ENCODE data around the gene STX19.
A peak's percentile ranks its signal among the peaks of the same experiment; 100 is the strongest.
"Not testable (repeated sequence)": the region's sequence is repeated elsewhere in the genome, so short reads cannot be mapped to it uniquely, and the experiment has no call there.

Gene STX19, protein sequence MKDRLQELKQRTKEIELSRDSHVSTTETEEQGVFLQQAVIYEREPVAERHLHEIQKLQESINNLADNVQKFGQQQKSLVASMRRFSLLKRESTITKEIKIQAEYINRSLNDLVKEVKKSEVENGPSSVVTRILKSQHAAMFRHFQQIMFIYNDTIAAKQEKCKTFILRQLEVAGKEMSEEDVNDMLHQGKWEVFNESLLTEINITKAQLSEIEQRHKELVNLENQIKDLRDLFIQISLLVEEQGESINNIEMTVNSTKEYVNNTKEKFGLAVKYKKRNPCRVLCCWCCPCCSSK

DNA sequence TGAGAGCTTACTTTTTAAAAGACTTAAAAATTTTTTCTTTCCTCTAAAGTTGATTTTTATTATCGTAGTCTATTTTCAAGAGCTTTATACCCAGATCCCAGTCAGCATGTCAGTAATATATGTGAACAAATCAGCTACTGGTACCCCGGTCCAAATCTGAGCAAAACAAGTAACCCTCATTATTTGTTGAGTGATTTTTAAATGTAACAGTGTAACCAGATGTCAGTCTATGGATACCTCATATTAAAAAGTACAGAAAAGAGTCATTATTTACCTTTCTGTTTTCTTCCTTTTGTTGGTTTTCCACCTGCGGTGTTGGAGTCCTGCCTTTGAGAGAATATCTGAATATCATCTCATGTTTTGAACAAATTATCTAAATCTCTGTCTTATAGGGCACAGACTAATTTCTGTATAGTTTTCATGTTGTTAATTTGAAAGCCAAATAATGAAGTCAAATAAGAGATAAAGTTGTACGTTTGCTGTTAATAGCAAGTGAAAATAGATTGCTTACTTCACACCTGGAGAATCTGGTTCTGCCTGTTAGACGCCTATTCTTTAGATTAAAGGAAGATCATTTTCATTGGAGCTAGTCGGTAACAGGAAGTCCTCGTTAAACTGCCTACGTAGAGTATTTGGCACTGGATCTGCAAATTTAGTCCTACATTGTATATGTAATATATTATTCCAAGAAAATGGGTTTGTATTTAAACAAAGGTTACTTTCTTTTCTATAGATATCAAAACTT, at the start of gene STX19:
Gene STX19, minus strand, starts transcription at position 505 of the 745 bp plus-strand sequence. CDS start 13,328 bp downstream, outside the sequence.
- DNase-seq (ENCODE audit: low read depth in 2 of 2): no peak

DNA sequence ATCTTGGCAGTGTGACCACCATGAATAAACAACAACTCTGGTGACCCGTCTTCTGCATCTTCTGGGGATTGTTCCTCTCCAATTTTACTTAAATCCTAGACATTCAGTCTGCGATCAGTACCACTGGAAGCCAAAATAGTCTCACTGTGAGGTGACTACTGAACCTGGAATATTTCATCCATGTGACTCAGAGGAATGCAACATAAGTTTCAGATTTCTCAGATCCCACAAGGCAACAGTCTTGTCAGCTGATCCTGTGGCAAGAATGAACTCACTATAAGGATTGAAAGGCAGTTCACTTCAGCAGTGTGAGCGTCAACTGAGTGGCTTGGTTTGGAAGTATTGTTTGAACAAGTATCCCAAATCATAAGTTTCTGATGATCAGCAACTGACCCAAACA, 47.7 kb upstream of the STX19 start:
- no peak for DNase-seq (ENCODE audit: low read depth in 2 of 2)

DNA sequence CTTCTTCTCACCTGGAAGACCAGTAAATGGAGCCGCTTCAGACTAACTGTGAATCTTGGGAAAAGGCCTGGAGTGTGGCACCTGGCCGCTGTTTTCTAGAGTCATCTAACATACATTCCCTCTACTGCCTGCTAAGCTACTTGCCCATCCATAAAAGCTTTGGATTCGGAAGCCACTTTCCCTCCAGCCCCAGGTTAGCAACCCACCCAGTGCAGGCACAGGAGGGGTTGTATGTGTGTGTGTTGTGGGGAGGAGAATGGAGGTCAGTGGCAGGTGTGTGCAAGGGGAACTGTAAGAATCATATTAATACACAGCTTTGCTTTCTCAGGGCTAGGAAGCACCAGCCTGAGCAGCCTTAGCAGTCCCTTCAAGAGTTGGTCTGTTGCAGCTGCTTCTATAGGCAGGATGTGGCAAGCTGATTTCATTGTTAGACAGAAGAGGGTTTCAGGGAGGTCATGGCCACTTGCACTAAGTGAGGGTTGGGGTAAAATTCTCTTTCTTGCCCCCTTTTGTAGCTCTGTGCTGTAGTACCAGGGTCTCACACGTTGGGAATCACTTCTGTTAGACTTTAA, 43.4 kb upstream of the STX19 start:
- DNase-seq (ENCODE audit: low read depth in 2 of 2): no peak

DNA sequence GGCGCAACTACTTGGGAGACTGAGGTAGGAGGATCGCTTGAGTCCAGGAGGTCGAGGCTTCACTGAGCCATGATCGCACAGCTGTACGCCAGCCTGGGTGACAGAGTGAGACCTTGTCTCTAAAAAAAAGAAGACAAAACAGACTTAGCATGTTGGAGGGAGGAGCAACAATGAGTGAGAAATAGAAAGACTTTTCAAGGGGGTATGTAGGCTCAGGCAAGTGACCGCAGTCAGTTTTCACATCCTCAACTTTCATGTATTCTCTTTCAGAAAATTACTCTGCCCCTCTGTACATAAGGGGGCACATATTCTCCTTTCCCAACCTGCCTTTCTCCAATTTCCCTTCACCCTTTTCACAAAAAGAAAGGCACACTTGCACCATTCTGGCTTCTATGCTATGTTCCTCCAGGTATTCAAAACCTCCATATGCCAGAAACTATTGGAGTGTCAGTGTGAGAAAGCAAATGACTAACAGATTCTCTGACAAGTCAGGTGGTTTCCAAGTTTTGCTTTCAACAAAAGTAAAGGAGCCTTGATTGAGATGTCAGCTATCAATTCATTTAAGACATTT, 42.0 kb upstream of the STX19 start:
- DNase-seq (ENCODE audit: low read depth in 2 of 2): no peak

DNA sequence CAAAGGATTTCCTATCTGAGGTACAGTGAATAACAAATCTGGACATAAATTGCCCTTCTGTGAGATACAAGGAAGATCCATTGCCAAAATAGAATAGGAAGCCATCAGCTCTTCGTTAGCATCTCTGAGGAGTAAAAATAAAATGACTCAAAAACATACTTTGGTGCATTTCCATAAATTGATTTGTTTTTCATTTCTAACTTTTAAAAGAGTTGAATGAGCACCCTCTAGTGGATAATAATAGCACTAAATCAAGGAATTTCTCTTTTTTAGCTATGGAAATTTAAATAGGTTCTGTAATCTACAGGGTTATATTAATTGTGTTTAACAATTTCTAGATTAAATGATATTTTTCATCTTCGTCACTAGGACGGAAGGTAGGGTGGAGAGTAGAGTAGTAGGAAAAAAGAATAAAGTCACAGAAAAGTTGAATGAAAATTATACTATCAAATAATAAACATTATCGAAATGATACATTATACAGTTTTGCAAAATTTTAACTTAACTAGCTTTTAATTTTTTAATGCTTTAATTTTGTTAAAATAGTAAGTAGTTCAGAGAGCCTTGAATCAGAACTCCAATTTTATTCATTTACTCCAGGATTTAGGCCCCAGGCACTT, 40.9 kb upstream of the STX19 start:
- DNase-seq (ENCODE audit: low read depth in 2 of 2): no peak

DNA sequence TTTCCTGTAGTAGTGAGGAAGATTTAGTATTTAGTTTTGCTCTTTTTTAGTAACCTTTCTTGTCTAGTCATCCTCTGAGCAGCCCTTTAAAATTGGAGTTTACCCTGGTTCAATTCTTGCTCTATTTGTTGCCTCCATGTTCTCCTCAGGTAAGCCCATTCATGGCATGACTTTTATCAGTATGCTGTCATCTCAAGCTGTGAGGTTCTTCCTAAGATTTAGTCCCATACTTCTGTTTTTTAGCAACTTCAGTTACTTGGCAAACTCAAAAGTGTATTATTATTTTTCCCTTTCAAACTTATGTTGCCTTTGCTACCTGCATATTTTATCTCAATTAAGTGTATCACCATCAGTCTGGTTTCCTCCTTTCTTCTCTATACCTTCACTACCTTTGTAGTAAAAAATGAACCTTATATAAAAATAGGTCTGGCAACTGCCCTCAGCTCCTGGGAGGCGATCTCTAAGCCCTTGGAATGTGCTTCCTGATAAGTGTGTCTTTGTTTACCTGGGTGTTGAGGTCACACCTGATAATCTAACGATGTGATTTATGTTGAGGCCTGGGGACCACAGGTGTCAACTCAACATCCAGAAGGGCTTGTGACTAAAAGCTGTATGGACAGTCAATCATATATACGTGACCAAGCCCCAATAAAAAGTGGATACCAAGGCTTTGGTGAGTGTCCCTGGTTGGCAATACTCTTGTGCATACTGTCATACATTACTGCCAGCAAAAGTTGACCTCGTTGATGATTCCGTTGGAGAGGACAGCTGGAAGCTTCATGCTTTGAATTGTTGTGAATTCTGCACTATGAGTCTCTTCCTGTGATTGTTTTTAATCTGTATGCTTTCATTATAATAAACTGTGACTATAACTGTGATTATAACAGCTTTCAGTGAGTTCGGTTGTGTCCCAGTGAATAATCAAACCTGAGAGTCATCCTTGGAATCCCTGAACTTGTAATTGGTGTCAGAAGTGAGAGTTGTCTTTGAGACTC, 38.4 kb upstream of the STX19 start:
- no peak for DNase-seq (ENCODE audit: low read depth in 2 of 2)

DNA sequence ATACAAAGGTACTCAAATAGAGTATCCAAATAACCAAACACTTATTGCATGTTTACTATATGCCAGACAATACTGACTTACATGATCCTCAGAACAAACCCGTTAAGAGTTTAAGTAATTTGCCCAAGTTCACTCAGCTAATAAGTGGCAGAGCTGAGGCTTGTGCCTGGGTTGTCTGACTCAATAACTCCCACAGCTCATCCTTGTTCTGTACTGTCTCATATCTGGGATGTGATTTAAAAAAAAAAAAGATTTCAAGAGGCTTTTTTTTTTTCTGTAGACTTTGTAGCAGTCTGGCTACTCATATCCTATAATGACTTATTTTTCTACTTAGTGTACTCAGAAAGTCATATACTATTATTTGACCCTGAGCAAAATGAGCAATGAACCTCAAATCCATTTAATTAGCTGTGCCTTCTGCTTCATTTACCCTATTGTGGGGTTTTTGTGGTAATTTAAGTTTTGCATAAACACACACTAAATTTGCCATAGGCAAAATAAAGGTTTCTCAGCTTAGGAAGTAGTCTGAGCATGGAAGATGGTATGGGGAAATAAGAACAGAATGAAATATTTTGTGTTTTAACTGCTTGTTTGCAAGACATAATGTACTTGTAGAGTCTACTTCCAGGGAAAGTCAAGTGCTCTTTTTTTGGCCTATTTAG, 37.6 kb upstream of the STX19 start:
- no peak for DNase-seq (ENCODE audit: low read depth in 2 of 2)

DNA sequence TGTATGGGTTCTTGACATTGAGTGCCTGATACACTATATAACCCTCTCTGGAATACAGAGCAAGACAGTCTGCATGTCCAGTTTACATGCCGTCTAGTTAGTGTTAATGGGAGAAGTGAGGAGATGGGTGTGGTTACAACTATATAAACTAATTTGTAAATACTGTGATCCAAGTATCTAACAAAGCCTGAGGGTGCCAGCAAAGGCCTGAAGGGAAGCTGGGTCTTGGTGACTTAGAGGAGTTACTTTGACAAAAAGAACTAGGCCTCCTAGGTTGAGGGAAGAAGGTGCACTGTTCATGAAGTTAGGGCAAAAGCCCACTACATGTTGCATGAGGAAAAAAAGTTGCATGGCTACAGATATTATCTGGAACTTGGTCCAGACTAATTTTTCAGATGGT, 36.7 kb upstream of the STX19 start:
- DNase-seq (ENCODE audit: low read depth in 2 of 2): no peak

DNA sequence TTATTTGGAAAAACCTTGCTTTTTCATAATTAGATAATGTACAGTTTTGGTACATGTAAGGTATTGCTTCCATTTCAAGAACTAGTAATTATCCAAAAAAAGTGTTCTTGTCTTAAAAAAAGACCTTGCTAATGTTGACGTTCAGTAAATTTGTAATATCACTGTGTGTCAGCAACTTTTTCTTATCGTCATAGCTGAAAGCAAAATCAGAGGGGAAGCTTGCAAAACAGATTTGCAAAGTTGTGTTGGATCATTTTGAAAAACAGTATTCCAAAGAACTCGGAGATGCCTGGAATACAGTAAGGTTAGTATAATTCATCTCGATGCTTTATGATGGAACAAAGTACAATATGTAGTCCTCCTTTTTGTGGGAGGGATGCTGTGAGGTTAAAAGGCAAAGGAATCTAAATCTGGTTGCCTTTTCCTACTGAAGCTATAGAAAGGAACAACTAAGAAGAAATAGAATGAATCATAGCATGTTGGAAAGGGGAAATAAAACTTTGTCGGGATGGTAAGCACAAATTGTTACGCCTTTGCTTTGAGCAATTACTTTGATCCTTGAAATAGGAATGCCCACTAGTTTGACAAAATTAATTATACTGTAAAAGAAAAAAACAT, 36.0 kb upstream of the STX19 start:
- no peak for DNase-seq (ENCODE audit: low read depth in 2 of 2)

DNA sequence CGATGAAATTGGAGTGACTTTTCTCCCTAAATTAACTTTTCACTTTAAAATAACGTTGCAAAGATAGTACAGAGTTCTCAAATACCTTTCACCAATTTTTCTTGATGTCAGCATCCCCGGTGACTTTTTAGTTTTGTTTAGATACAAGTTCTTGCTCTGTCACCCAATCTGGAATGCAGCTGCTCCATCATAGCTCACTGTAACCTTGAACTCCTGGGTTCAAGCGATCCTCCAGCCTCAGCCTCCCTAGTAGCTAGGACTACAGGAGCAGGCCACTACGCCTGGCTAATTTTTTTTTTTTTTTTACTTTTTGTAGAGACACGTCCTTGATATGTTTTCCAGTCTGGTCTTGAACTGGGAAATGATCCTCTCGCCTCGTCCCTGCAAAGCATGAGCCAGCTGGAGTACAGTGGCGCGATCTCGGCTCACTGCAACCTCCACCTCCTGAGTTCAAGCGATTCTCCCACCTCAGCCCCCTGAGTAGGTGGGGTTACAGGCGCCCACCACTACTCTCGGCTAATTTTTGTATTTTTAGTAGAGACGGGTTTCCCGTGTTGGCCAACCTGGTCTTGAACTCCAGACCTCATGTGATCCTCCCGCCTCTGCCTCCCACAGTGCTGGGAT, 35.2 kb upstream of the STX19 start:
- no peak for DNase-seq (ENCODE audit: low read depth in 2 of 2)

DNA sequence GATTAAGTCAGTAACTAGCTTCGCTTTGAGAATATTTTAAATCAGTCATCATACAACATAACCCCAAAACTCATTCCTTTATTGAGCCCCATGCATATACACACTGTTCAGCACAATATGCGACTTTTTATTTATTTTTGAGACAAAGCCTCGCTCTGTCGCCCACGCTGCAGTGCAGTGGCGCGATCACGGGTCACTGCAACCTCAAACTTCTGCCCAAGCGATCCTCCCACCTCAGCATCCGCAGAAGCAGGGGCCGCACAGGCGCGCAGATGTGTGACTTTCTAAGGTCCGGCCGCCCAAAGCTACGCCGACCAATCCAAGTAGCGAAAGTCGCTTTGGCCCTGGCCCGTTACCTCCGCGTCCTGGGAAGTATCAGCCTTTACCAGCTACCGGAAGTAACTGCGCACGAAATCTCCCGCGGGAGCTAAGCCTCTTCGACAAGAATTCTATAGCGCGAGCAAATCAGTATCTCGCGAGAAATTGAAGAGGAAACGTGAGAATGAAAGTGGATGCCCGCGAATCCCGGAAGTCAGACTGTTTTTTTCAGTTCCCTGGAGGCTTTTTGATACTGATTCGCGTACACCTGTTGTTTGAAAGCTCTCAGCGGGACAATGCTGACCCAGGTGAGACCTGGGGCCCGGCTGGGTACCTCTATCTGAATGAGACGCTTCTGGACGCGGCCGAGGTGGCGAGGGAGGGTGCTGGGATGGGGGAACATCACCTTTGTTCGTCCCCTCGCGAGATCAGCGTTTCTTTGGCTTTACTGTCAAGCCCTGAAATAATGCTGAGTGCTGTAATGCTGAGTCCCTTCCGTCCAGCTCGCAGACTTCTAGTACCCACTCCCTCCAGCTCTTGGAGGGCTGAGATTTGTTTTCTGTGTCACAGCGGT, 34.4 kb upstream of the STX19 start, which contains the start of the genes DHFR2 and NSUN3:
Gene DHFR2, minus strand, starts transcription at position 404 of the 892 bp plus-strand sequence. CDS start 1,405 bp downstream, outside the sequence.
Gene NSUN3, plus strand, starts transcription at position 549 of the 892 bp plus-strand sequence. Its CDS starts 66 bp downstream, at position 615.
- DNase-seq (ENCODE audit: low read depth in 2 of 2): peak; percentile 60 to 75

DNA sequence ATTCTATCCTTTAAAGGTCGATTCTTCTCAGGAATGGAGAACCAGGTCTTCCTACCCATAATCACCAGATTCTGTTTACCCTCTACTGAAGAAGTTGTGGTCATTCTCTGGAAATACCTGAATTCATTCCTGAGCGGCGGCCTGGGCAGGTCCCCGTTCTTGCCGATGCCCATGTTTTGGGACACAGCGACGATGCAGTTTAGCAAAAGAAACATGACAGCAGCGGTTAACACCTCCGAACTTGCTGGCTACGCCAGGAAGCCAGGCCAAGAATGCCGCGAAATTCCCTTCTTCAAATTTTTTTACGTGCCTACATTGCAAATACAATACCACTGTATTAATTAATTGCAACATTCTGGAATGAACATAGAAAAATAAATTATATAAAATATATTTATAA, 32.9 kb upstream of the STX19 start:
- no peak for DNase-seq (ENCODE audit: low read depth in 2 of 2)

DNA sequence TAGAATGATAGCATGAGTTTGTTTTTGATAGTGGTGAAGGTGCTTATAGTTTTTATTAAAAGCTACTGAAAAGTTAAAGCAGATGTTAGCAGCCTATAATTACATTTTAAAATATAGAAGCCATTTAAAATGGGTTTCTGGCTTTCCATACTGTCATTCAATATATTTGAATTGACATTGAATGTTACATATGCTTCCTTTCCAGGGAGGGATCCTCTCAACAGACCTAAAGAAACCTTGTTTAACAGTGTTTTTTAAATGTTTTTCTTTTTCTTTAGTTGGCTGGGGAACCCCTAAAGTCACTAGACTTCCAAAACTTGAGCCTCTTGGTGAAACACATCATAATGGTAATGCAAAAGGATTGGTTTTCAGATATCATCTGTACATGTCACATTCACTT, 22.1 kb upstream of the STX19 start:
- no peak for DNase-seq (ENCODE audit: low read depth in 2 of 2)

DNA sequence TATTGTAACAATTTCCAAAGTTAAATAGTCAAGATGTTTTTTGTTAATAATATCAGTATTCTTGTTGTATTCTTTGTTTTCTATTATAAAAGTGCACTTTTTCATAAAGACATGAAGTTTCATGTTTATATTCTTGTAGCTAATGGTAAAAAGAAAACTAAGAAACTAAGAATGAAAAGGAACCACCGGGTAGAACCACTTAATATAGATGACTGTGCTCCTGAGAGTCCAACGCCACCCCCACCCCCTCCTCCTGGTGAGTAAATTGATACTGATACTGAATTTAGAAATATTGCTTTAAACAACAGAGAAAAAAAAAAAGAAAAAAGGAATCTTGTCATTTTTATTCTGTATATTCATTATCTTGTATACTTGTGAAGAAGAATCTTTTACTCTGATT, 20.9 kb upstream of the STX19 start:
- DNase-seq (ENCODE audit: low read depth in 2 of 2): no peak

DNA sequence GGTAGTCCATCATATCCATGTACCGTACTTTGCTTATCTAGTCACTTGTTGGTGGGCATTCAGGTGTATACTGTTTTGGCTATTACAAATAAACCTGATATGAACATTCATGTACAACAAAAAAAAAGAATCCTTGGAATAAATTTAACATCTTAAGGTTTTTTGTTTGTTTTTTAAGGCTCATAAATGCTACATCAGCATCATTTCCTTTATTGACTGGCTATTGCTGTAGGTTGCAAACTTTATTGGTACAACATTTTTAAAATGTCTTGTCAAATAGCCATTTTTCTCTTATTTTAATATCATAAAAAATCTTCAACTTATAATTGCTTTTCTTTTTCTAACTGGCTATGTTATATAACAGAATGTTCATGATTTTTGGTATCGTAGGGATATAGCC, 18.1 kb upstream of the STX19 start:
- no peak for DNase-seq (ENCODE audit: low read depth in 2 of 2)

DNA sequence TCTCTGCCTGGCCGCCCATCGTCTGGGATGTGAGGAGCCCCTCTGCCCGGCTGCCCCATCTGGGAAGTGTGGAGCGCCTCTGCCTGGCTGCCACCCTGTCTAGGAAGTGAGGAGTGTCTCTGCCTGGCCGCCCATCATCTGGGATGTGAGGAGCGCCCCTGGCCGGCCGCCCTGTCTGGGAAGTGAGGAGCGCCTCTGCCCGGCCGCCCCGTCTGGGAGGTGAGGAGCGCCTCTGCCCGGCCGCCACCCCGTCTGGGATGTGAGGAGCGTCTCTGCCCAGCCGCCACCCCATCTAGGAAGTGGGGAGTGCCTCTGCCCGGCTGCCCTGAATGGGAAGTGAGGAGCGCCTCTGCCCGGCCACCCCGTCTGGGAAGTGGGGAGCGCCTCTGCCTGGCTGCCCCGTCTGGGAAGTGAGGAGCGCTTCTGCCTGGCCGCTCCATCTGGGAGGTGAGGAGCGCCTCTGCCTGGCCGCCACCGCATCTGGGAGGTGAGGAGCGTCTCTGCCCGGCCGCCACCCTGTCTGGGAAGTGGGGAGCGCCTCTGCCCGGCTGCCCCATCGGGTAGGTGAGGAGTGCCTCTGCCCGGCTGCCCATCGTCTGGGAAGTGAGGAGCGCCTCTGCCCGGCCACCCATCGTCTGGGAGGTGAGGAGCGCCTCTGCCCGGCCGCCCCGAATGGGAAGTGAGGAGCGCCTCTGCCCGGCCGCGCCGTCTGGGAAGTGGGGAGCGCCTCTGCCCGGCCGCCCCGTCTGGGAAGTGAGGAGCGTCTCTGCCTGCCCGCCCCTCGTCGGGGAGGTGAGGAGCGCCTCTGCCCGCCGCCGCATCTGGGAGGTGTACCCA, 15.9 kb upstream of the STX19 start:
- DNase-seq (ENCODE audit: low read depth in 2 of 2): not testable (repeated sequence)

DNA sequence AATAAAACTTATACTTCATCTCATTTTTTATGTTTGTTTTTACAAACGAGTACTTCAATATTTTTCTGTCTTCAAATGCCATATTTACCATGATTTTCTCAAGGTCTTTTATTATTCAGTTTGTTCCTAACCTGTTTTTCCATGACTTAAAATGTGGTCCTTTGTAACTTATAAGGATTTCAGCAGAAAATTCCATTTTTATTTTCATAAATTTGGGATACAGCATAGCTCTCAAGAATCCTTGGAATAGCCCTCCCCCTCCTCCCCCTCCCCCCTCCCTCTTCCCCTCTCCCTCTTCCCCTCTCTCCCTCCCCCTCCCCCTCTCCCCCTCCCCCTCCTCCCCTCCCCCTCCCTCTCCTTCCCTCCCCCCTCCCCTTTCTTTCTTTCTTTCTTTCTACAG, 14.9 kb upstream of the STX19 start:
- DNase-seq (ENCODE audit: low read depth in 2 of 2): no peak

Data from stimulated activated CD8-positive, alpha-beta memory T cell treated with anti-CD3 and anti-CD28 coated beads, Interleukin-15, amount 100 ng/mL, for 4 hours (primary cell).